Astrocyte (in vitro differentiated cells and primary cell): Measurements from ENCODE around the gene VRTN.

ENCODE experiments used
- EZH2 ChIP-seq: IDR thresholded peaks from 2 replicates; pipeline ENCODE4 v1.6.1; 2012; ENCODE audit warnings: mild to moderate bottlenecking, low read length, inconsistent platforms; ENCODE audit not compliant: insufficient read depth
- TF ChIP-seq, protein P1 (sequence below): IDR thresholded peaks from 2 replicates; pipeline ENCODE4 v1.5.1; 2011; ENCODE audit warnings: low read depth, mild to moderate bottlenecking, inconsistent platforms, low read length, moderate library complexity; ENCODE audit not compliant: insufficient read depth

DNA sequence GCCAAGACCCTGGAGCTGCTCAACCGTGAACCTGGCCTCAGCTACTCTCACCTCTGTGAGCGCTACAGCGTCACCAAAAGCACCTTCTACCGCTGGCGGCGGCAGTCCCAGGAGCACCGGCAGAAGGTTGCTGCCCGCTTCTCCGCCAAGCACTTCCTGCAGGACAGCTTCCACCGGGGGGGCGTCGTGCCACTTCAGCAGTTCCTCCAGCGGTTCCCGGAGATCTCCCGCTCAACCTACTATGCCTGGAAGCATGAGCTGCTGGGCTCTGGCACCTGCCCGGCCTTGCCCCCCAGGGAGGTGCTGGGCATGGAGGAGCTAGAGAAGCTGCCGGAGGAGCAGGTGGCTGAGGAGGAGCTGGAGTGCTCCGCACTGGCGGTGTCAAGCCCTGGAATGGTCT, 9.3 kb downstream of the VRTN start:
- TF ChIP-seq, protein P1, sequence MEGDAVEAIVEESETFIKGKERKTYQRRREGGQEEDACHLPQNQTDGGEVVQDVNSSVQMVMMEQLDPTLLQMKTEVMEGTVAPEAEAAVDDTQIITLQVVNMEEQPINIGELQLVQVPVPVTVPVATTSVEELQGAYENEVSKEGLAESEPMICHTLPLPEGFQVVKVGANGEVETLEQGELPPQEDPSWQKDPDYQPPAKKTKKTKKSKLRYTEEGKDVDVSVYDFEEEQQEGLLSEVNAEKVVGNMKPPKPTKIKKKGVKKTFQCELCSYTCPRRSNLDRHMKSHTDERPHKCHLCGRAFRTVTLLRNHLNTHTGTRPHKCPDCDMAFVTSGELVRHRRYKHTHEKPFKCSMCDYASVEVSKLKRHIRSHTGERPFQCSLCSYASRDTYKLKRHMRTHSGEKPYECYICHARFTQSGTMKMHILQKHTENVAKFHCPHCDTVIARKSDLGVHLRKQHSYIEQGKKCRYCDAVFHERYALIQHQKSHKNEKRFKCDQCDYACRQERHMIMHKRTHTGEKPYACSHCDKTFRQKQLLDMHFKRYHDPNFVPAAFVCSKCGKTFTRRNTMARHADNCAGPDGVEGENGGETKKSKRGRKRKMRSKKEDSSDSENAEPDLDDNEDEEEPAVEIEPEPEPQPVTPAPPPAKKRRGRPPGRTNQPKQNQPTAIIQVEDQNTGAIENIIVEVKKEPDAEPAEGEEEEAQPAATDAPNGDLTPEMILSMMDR: no peak
- TF ChIP-seq EZH2: no peak
